PC-9 (cell line): ENCODE measurements around the gene SRSF7.

Experiments
- EZH2 ChIP-seq: fragments of 200-600 bp; sonication (generic); IDR thresholded peaks from 2 replicates; pipeline ENCODE4 v1.8.0; 2017; ENCODE audit warnings: antibody characterized with exemption, low read depth
- TF ChIP-seq, protein P1 (sequence below): fragments of 200-600 bp; sonication (generic); conservative IDR thresholded peaks from 2 replicates; pipeline ENCODE4 v1.6.1; 2017; ENCODE audit warnings: mixed run types, antibody characterized with exemption, mild to moderate bottlenecking, moderate library complexity

DNA sequence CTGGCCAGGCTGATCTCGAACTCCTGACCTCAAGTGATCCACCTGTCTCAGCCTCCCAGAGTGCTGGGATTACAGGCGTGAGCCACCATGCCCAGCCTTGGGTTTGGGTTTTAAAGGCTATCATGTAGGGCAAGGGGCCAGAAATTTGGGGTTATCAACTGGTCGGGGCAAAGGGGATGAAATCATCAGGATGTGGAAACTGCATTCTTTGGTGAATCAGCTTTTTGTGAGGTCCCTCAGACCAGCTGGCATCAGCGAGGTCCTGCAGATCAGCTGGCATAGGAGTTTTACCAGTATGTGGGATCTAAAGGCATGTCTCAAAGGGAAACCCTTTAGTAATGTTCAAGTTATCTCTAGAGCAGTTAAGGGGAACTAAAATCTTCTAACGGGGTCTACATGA, 20.5 kb upstream of the SRSF7 start:
- TF ChIP-seq EZH2, result no peak
- TF ChIP-seq, protein P1, sequence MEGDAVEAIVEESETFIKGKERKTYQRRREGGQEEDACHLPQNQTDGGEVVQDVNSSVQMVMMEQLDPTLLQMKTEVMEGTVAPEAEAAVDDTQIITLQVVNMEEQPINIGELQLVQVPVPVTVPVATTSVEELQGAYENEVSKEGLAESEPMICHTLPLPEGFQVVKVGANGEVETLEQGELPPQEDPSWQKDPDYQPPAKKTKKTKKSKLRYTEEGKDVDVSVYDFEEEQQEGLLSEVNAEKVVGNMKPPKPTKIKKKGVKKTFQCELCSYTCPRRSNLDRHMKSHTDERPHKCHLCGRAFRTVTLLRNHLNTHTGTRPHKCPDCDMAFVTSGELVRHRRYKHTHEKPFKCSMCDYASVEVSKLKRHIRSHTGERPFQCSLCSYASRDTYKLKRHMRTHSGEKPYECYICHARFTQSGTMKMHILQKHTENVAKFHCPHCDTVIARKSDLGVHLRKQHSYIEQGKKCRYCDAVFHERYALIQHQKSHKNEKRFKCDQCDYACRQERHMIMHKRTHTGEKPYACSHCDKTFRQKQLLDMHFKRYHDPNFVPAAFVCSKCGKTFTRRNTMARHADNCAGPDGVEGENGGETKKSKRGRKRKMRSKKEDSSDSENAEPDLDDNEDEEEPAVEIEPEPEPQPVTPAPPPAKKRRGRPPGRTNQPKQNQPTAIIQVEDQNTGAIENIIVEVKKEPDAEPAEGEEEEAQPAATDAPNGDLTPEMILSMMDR, result no peak
